NCI-H1105 (cell line): ENCODE results near the gene LIF.
"Not testable (repeated sequence)": the region's sequence is repeated elsewhere in the genome, so short reads cannot be mapped to it uniquely, and the experiment has no call there.

Source experiments
- DNase-seq: peaks from one replicate; lab custom pipeline; 2025; lab: John Stamatoyannopoulos, UW

The LIF gene

DNA sequence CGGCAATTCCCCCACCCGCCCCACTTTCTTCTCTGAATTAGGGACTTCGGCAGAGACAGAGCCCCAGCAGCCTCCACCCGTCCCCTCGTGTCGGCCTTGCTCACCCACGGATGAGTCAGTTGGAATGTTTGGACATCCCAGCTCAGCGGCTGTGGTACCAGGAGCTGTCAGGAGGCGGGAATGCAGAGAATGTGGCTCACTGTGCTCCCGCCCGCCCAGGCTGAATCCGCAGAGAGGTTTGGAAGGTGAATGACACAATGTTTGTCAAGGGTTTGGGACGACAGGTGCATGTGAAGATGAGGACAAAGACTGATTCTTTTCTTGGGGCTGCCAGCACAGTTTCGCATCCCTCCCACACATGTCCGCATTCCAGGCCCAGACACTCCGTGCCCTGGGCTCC, 39.6 kb downstream of the LIF start:
- DNase-seq: no peak

DNA sequence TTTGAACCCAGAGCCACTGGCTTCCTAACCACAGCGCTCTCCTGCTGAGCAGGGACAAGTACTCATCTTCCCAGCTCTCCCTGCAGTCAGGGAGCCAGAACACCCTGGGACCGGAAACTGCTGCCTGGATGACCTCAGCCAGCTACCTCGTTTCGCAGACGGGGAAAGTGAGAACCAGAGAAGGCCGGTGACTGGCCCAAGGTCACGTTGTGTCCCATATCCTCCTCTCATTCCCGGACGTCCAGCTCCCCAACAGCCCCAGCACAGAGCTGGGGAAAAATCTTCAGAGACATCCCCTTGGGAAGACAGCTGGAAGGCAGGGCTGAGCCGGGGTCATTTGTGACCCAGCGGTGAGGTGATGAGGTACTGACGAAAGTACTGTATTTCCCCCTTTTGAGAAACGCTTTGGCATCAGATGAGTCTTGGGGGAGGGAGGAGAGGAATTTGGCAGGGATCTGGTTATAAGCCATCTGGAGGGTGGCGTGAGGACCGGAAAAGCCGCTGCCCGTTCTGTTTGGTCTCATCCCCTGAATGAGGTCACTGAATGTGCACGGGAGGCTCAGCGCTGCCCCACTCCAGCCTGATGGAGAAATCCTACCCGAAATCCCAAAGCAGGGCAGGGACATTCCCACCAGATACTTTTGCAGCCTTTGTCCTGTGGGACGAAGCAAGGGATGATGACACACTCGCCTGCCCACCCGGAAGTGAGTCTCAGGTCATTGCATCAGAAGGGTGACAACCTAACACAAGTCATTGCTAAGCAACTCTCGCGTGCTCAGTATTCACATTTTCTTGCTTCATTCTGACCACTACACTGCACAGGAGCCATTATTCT, 41.1 kb downstream of the LIF start:
- DNase-seq: no peak

DNA sequence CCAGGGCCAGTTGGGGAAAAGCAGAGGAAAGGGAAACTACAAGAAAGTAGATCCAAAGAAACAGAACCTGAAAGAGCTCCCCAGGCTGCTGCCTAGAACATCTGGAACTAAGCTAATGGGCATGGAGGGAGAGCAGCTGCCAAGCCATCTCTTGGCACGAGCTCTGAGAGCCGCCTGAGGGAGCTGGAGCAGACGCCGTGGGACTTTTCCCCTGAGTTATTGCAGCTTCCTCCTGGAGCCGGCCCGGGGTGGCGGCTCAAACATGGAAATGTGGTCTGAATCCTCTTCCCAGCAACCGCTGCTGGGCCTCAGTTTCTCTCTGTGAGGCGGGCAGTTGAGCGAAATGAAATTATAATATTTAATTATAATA, 41.8 kb downstream of the LIF start:
- DNase-seq: no peak

DNA sequence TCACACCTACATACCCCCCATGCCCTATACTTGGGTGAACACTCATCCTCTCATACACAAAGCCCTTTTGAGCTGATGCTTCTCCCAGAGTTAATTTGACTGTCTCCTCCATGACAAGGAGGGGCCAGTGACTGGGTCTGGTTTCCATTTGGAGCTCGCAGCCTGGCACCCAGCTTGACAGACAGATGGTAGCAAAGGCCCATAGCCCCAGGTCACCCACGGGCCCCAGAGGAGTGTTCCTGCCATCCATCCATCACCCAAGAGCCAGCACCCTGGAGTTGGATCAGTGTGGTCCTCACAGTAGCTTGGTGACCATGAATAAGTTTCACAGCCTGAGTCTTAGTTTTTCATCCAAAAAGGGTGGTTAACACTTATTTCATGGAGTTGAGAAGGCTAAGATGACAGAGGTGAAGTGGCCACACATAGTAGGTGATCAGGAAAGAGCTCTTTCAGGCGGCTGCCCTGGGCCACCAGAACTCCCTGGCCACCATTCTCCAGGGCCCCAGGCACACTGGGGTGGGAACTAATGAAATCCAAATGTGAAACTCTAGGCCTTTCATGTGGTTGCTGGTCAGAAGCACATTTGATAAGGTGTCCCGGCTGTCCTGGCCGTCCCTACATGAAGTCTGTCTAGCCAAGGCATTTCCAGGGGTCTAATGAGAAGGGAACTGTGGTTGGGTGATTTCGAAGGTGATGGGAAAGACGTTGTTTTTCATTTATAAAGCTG, 42.4 kb downstream of the LIF start:
- no peak for DNase-seq

- no peak for DNase-seq
Observed at GRCh38 chr22:30202531-30203006, 44.0 kb downstream of the LIF start.

GRCh38 chr22:30201945-30202344, 44.6 kb downstream of the LIF start:
- no peak for DNase-seq

DNA sequence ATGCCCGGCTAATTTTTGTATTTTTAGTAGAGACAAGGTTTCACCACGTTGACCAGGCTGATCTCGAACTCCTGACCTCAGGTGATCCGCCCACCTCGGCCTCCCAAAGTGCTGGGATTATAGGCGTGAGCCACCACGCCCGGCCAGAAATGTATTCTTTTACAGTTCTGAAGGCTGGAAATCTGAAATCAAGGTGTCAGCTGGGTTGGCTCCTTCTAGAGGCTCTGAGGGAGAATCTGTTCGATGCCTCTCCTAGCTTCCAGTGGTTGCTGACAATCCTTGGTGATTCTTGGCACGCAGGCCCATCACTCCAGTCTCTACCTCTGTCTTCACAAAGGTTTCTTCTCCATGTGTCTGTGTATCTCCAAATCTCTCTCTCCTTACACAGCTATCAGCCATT, 45.7 kb downstream of the LIF start:
- DNase-seq: not testable (repeated sequence)

DNA sequence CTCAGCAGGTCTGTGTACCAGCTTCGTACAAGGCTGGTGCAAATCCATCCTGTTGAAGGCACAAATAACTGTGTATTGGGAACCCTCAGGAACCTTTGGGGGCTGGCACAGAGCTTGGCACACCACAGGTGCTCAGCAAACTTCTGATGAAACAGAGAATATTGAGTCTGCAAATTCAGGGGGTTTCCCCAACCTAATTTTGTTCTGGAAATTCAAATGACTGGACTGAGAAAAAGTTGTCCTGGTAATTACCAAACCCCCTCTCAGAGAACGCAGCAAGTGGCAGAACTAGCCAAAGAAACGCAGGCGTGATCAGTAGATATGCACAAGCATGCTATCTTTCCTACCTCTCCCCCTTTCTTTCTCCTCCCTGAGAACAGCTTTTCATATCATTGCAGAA, 47.6 kb downstream of the LIF start:
- DNase-seq: no peak

DNA sequence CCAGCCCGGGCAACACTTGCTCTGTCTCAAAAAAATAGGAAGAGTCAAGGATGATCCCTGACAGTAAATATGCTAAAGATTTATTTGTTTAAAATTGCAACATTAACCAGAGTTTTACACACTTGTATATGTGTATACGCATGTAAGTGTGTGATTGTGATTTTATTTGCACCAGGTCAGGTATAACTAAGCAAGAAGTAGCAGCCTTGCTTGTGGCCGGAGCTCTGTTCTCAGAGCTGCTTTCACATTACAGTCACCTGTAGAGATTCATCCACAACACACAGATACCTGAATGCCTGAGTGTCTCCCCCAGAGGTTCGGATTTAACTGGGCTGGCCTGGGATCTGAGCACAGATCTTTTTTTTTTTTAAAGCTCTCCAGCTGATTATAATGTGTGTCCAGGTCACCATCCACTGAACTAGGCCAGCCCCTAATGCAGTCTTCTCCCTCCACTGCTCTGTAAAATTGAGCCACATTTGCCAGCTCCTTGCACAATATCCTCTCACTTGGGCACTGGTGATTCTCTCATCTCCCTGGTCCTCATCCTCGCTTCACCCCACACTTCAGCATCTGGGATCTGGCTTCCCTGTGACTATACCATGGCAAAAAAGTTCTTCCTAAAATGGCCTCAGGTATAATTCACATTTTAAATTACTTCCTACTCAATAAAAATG, 48.3 kb downstream of the LIF start:
- DNase-seq: no peak

DNA sequence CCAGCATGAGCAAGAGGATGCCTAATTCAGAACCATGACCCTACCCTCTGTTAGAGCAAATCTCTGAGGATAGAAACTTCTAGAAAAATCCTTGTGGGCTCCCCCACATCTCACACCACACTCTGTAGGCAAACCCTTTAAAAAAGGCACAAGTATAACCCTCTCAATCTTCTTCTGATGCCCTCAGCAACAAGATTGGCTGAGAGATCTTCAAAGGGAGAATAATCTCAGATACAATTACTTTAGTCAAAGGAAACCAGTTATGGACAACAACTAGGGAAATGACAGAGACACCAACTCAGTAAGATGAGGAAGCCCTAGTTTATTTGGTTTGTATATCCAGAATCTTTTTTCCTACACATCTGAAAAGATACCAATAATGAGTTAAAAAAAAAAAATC, 49.2 kb downstream of the LIF start:
- no peak for DNase-seq

DNA sequence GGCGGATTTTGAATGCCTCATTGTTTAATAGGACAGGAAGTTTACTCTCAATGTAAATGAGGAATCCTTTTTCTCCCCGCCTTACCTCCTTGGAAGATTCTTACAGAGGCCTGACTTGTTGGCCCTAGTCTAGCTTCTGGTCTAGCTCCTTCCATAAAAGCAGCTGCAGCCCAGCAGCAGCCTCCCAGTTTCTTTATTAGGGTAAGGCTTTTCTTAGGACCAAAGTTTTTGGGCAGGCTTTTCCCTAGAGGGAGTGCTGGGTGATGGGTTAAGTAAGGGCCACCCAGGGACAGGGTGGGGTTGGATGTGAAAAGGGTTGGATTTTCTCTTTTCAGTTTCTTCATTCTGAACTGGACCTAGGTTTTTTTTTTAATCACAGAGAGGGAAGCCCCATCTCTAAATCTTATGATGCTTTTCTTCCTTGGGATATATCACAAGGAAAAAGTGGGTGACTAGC, 49.7 kb downstream of the LIF start:
- no peak for DNase-seq

DNA sequence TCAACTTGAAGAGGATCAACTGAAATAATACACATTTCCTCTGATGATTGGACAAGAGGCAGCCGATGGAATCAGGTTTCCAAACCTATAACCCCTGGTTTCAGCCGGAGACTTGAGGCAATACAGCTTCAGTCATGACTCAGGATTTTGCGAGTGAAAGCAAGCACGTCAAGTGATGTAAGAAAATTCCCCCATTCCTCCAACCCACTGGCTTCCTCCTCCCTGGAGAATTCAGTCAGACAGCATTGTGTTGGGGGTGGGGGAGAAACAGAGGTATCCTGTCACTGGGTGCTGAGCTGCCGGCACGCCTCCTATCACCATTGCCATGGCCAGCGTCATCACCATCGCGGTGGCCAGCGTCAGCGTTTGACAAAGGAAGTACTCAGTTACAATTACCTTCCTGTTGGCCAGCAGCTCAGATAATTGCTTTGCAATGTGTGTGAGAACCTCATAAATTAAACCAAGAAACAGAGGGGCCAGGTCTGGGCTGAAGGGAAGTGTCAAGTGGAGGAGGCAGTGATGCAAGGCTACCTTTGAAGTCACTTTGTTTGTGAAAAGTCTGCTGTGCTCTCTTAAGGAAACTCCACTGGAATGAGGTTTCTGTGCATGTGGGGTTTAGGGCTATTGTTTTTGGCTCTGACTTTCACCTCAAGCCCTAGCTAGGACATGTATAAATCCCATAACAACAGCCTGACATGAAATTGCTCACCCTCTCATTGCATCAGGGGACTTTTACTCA, 50.2 kb downstream of the LIF start:
- peak; percentile 68 for DNase-seq

- DNase-seq: no peak
Observed at GRCh38 chr22:30195245-30196140, 51.1 kb downstream of the LIF start.

- no peak for DNase-seq
Observed at GRCh38 chr22:30193031-30193775, 53.4 kb downstream of the LIF start.

- DNase-seq: no peak
Observed at GRCh38 chr22:30192427-30192826, 54.1 kb downstream of the LIF start.

- DNase-seq: no peak
Observed at GRCh38 chr22:30191040-30191701, 55.4 kb downstream of the LIF start.

DNA sequence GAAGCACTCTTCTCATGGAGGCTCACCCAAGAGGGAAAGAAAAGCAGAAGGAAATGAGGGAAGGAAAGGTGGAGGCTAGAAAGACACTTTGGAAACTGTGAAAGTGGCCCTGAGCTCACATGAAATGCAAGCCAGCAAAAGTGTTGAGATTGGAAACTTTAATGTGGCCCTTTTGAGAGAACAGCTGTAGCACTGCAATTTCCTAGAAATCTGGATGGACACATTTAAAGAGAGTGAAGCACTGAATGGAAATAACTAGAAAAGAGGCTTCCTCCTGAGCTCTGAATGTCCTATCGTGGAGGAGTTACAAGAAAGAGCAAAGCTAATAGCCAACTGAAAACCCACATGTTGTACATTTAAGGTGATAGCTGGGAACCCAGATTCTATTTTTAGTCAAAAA, 56.0 kb downstream of the LIF start:
- no peak for DNase-seq
